ENCODE data around the gene ZNF431.
A peak's percentile ranks its signal among the peaks of the same experiment; 100 is the strongest.

The ZNF431 gene

DNA sequence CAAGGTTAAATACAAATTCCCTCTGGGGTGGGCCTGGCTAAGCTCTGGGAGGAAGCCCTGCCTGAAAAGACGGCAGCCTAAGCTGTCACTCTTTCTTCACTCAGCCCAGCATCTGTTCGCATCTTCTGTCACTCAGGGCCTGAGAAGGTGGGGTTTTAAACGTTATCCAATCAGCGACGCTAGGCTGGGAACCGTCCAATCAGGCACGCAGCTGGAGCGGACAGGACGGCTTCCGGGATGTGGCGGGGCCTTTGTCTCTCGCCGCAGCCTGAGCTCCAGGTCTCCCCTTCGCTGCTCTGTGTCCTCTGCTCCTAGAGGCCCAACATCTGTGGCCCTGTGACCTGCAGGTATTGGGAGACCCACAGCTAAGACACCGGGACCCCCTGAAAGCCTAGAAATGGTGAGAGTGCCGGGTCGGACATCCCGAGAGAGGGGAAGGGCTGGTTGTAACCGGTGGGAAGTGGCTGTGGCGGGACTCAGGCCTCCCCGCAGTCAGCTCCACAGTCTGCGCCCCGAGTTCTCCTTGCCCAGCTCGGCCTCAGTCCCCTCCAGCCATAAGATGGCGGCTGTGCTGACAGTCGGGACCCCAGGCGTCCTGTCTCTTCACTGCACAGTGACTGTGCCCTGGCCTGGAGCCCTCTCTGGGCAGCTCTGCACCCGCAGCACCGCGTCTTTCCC is at the start of gene ZNF431:
TSS of gene ZNF431 (plus strand) at position 254 of the 678 bp plus-strand sequence. CDS start at position 398, 144 bp downstream.
- DNase-seq = peak; percentile 95 to 96
- TF ChIP-seq POLR2A (IDR thresholded peaks at IDR 0.05; ENCODE audit: low read length) (peak; percentile 92), GATA1 (IDR thresholded peaks at IDR 0.05; ENCODE audit: low read depth, low read length) (no peak)

- no peak for DNase-seq
- TF ChIP-seq POLR2A (IDR thresholded peaks at IDR 0.05; ENCODE audit: low read length) = no peak
- no peak for TF ChIP-seq GATA1 (IDR thresholded peaks at IDR 0.05; ENCODE audit: low read depth, low read length)
These were observed 49.7 kb upstream of the ZNF431 start for GRCh38 chr19:21092109-21092508.

- DNase-seq = no peak
- TF ChIP-seq GATA1 (IDR thresholded peaks at IDR 0.05; ENCODE audit: low read depth, low read length) (no peak), POLR2A (IDR thresholded peaks at IDR 0.05; ENCODE audit: low read length) (no peak)
These were observed 47.4 kb upstream of the ZNF431 start for GRCh38 chr19:21094347-21095025.

GRCh38 chr19:21098291-21098690 is 43.5 kb upstream of the ZNF431 start:
- no peak for DNase-seq
- TF ChIP-seq POLR2A (IDR thresholded peaks at IDR 0.05; ENCODE audit: low read length) (no peak), GATA1 (IDR thresholded peaks at IDR 0.05; ENCODE audit: low read depth, low read length) (no peak)

DNA sequence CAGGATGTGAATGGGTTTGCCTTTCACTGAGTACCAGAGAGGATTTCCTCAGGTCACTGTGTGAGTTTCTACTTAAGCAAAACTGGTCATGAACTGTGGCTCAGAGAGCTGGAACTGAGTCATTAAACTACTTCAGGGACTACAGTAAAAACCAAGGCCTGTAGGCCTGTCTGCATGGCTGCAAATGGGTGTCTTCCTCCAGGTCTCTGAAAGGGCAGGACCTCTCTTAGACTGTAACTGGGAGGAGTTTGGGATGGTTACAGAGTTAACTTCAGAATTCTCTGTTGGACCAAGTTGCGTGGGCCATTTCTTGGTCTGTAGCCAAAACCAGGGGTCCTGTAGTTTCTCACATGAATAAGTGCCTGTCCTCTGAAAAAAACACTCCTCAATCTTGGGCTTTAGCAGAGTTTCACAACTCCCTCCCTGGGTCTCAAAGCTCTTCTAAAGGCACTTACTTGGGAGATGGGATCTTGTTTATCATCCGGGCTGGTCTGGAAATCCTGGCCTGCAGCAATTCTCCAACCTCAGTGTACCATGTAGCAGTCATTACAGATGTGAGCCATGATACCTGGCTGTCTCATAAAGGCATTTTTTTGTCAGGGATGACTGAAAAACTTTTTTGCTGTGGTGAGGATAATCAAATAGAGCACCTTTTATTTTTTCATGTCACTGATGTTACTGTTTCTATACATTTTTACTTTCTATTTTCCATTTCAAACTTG is 40.2 kb upstream of the ZNF431 start:
- DNase-seq = no peak
- no peak for TF ChIP-seq GATA1 (IDR thresholded peaks at IDR 0.05; ENCODE audit: low read depth, low read length)
- TF ChIP-seq POLR2A (IDR thresholded peaks at IDR 0.05; ENCODE audit: low read length) = no peak

DNA sequence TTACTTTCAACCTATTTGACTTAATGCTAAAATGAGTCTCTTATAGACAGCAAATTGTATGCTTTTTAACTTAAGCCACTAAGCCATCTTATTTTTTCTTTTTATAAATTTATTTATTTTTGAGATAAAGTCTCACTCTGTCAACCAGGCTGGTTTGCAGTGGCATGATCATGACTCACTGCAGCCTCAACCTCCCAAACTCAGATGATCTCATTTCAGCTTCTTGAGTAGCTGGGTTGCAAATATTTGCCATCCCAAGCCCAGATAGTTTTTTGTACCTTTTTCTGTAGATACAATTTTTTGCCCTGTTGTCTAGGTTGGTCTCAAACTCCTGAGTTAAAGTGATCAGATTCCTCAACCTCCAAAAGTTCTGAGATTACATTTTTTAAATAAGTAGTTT is 32.7 kb upstream of the ZNF431 start:
- DNase-seq = no peak
- TF ChIP-seq POLR2A (IDR thresholded peaks at IDR 0.05; ENCODE audit: low read length) (no peak), GATA1 (IDR thresholded peaks at IDR 0.05; ENCODE audit: low read depth, low read length) (no peak)

DNA sequence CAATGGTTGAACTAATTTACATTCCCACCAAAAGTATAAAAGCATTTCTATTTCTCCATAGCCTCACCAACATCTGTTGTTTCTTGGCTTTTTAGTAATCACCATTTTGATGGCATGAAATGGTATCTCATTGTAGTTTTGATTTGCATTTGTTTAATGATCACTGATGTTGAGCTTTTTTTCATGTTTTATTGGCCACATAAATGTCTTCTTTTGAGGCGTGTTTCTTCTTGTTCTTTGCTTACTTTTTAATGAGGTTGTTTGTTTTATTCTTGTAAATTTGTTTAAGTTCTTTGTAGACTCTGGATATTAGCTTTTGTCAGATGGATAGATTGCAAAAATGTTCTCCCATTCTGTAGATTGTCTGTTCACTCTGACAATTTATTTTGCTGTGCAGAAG is 31.7 kb upstream of the ZNF431 start:
- TF ChIP-seq POLR2A (IDR thresholded peaks at IDR 0.05; ENCODE audit: low read length) (no peak), GATA1 (IDR thresholded peaks at IDR 0.05; ENCODE audit: low read depth, low read length) (no peak)
- no peak for DNase-seq

DNA sequence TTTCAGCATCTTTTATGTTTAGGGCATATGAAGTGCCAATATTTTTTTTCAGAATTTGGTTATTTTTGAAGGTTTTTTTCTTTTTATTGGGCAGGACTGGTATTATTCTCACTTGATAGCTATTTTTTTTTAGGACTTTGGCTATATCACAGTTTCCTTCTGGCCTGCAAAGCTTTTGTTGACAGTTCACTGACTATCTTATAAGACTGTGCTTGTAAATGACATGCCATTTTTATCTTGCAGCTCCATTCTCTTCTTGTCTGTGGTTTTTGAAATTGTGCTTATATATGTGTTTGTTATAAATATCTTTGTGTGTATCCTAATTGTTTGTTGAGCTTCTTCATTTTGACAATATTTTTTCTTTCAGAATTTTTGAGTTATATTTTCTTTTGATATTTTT is 26.4 kb upstream of the ZNF431 start:
- TF ChIP-seq GATA1 (IDR thresholded peaks at IDR 0.05; ENCODE audit: low read depth, low read length) = no peak
- no peak for TF ChIP-seq POLR2A (IDR thresholded peaks at IDR 0.05; ENCODE audit: low read length)

GRCh38 chr19:21117041-21117907 is 24.6 kb upstream of the ZNF431 start:
- no peak for DNase-seq
- TF ChIP-seq GATA1 (IDR thresholded peaks at IDR 0.05; ENCODE audit: low read depth, low read length) (no peak), POLR2A (IDR thresholded peaks at IDR 0.05; ENCODE audit: low read length) (no peak)

More for the DNA sequence above, 26.4 kb upstream of the ZNF431 start:
- no peak for DNase-seq

GRCh38 chr19:21126078-21126477 is 15.8 kb upstream of the ZNF431 start:
- TF ChIP-seq POLR2A (IDR thresholded peaks at IDR 0.05; ENCODE audit: low read length) = no peak
- TF ChIP-seq GATA1 (IDR thresholded peaks at IDR 0.05; ENCODE audit: low read depth, low read length) = no peak
- no peak for DNase-seq

GRCh38 chr19:21127001-21127400 is 14.8 kb upstream of the ZNF431 start:
- no peak for TF ChIP-seq GATA1 (IDR thresholded peaks at IDR 0.05; ENCODE audit: low read depth, low read length)
- TF ChIP-seq POLR2A (IDR thresholded peaks at IDR 0.05; ENCODE audit: low read length) = no peak
- no peak for DNase-seq

GRCh38 chr19:21127898-21128297 is 13.9 kb upstream of the ZNF431 start:
- no peak for DNase-seq
- TF ChIP-seq GATA1 (IDR thresholded peaks at IDR 0.05; ENCODE audit: low read depth, low read length) (no peak), POLR2A (IDR thresholded peaks at IDR 0.05; ENCODE audit: low read length) (no peak)

- TF ChIP-seq POLR2A (IDR thresholded peaks at IDR 0.05; ENCODE audit: low read length) (no peak), GATA1 (IDR thresholded peaks at IDR 0.05; ENCODE audit: low read depth, low read length) (no peak)
- DNase-seq = peak; percentile 21 to 71
These were observed 12.7 kb upstream of the ZNF431 start for GRCh38 chr19:21128901-21129698.

All from erythroblast (primary cell).